ENCODE measurements around the gene SEC11C.
"Not testable (repeated sequence)": the region's sequence is repeated elsewhere in the genome, so short reads cannot be mapped to it uniquely, and the experiment has no call there.

The SEC11C gene

GRCh38 chr18:59139615-59140301 lies at the start of gene SEC11C:
Gene SEC11C, plus strand, starts transcription at chr18:59139884. Its CDS starts 65 bp downstream, at chr18:59139949.
- peak; percentile 89 to 91 for DNase-seq (ENCODE audit: low read depth in 2 of 2)

- no peak for DNase-seq (ENCODE audit: low read depth in 2 of 2)
These were observed 48.6 kb upstream of the SEC11C start for GRCh38 chr18:59090966-59091603.

GRCh38 chr18:59093668-59094067 lies 46.0 kb upstream of the SEC11C start:
- DNase-seq (ENCODE audit: low read depth in 2 of 2) = no peak

GRCh38 chr18:59094569-59094968 lies 45.1 kb upstream of the SEC11C start:
- no peak for DNase-seq (ENCODE audit: low read depth in 2 of 2)

GRCh38 chr18:59096098-59096789 lies 43.4 kb upstream of the SEC11C start:
- DNase-seq (ENCODE audit: low read depth in 2 of 2) = no peak

GRCh38 chr18:59101830-59102414 lies 37.8 kb upstream of the SEC11C start:
- DNase-seq (ENCODE audit: low read depth in 2 of 2) = no peak

GRCh38 chr18:59109375-59109774 lies 30.3 kb upstream of the SEC11C start:
- DNase-seq (ENCODE audit: low read depth in 2 of 2) = no peak

GRCh38 chr18:59114160-59114559 lies 25.5 kb upstream of the SEC11C start:
- no peak for DNase-seq (ENCODE audit: low read depth in 2 of 2)

GRCh38 chr18:59123588-59124369 lies 15.9 kb upstream of the SEC11C start:
- DNase-seq (ENCODE audit: low read depth in 2 of 2) = no peak

GRCh38 chr18:59124370-59124704 lies 15.3 kb upstream of the SEC11C start:
- no peak for DNase-seq (ENCODE audit: low read depth in 2 of 2)

GRCh38 chr18:59127047-59127446 lies 12.6 kb upstream of the SEC11C start:
- no peak for DNase-seq (ENCODE audit: low read depth in 2 of 2)

- DNase-seq (ENCODE audit: low read depth in 2 of 2) = no peak
These were observed 9.6 kb upstream of the SEC11C start for GRCh38 chr18:59129951-59130703.

- DNase-seq (ENCODE audit: low read depth in 2 of 2) = no peak
These were observed 6.7 kb upstream of the SEC11C start for GRCh38 chr18:59132810-59133465.

- peak; percentile 80 to 87 for DNase-seq (ENCODE audit: low read depth in 2 of 2)
These were observed 431 bp upstream of the SEC11C start for GRCh38 chr18:59139291-59139614.

GRCh38 chr18:59140302-59140885 lies 710 bp downstream of the SEC11C start:
- peak in 1 of 2 donors; percentile 5 for DNase-seq (ENCODE audit: low read depth in 2 of 2)

- no peak for DNase-seq (ENCODE audit: low read depth in 2 of 2)
These were observed 1.8 kb downstream of the SEC11C start for GRCh38 chr18:59141294-59142068.

- no peak for DNase-seq (ENCODE audit: low read depth in 2 of 2)
These were observed 2.6 kb downstream of the SEC11C start for GRCh38 chr18:59142274-59142673.

GRCh38 chr18:59142800-59143416 lies 3.2 kb downstream of the SEC11C start:
- not testable (repeated sequence) for DNase-seq (ENCODE audit: low read depth in 2 of 2)

GRCh38 chr18:59143441-59143840 lies 3.8 kb downstream of the SEC11C start:
- no peak for DNase-seq (ENCODE audit: low read depth in 2 of 2)
